CD4-positive, alpha-beta T cell treated with Interleukin-10 for 1 hour (primary cell): Measurements from ENCODE around the gene INO80D.
"Not testable (repeated sequence)": the region's sequence is repeated elsewhere in the genome, so short reads cannot be mapped to it uniquely, and the experiment has no call there.

Experiments
- DNase-seq: peaks from one replicate; pipeline ENCODE4 v3.0.0-alpha.2; 2020

Gene INO80D

GRCh38 chr2:206082298-206082843 is 3.6 kb downstream of the INO80D start:
- DNase-seq = no peak

GRCh38 chr2:206080927-206081326 is 5.0 kb downstream of the INO80D start:
- no peak for DNase-seq

GRCh38 chr2:206079699-206080465 is 6.1 kb downstream of the INO80D start:
- no peak for DNase-seq

- not testable (repeated sequence) for DNase-seq
Measured at GRCh38 chr2:206077879-206078278, 8.1 kb downstream of the INO80D start.

GRCh38 chr2:206075113-206075512 is 10.9 kb downstream of the INO80D start:
- no peak for DNase-seq

GRCh38 chr2:206071807-206072206 is 14.2 kb downstream of the INO80D start:
- DNase-seq = no peak

GRCh38 chr2:206069417-206069816 is 16.6 kb downstream of the INO80D start:
- DNase-seq = no peak

- no peak for DNase-seq
Measured at GRCh38 chr2:206068207-206068606, 17.8 kb downstream of the INO80D start.

GRCh38 chr2:206064077-206064476 is 21.9 kb downstream of the INO80D start:
- no peak for DNase-seq

- DNase-seq = no peak
Measured at GRCh38 chr2:206063635-206064034, 22.3 kb downstream of the INO80D start.

GRCh38 chr2:206062724-206063123 is 23.2 kb downstream of the INO80D start:
- DNase-seq = no peak

GRCh38 chr2:206056286-206056685 is 29.7 kb downstream of the INO80D start:
- no peak for DNase-seq

GRCh38 chr2:206054952-206055351 is 31.0 kb downstream of the INO80D start:
- no peak for DNase-seq

- DNase-seq = no peak
Measured at GRCh38 chr2:206051912-206052311, 34.1 kb downstream of the INO80D start.

GRCh38 chr2:206049392-206049791 is 36.6 kb downstream of the INO80D start:
- DNase-seq = no peak

- no peak for DNase-seq
Measured at GRCh38 chr2:206045251-206045650, 40.7 kb downstream of the INO80D start.

- DNase-seq = no peak
Measured at GRCh38 chr2:206040525-206040924, 45.4 kb downstream of the INO80D start.

GRCh38 chr2:206035393-206035792 is 50.6 kb downstream of the INO80D start:
- DNase-seq = not testable (repeated sequence)

GRCh38 chr2:206033452-206033851 is 52.5 kb downstream of the INO80D start:
- DNase-seq = not testable (repeated sequence)

GRCh38 chr2:206031950-206032567 is 53.9 kb downstream of the INO80D start:
- no peak for DNase-seq

- no peak for DNase-seq
Measured at GRCh38 chr2:206031162-206031784, 54.7 kb downstream of the INO80D start.

- DNase-seq = no peak
Measured at GRCh38 chr2:206028101-206028500, 57.9 kb downstream of the INO80D start.

GRCh38 chr2:206023183-206023582 is 62.8 kb downstream of the INO80D start:
- DNase-seq = no peak

GRCh38 chr2:206020171-206020570 is 65.8 kb downstream of the INO80D start:
- DNase-seq = no peak
